CD4-positive, alpha-beta T cell treated with Interleukin-1 beta for 1 hour (primary cell): ENCODE measurements around the gene KRT85.

Source experiments
- DNase-seq, 2 donors: peaks; one replicate each; pipeline ENCODE4 v3.0.0-alpha.2; 2020 to 2022

KRT85 gene

DNA sequence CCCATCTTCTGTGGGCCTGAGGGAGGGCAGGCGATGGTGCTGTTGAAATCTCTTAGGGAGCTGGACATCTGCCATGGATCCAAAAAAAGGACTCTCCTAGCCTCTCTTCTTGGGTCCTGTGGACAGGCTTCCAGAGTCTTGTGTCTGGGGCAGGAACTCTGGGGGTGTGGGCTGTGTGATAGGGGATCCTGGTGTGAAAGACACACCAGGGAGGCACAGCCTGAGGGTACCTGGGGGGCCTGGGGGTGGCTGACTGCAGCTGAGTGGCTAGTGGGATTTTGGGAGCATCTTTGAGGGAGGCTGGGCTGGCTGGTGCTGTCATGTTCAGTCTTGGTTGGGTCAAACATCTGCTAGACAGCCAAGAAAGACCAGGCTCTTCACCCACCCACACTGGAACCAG, 44.3 kb downstream of the KRT85 start:
- DNase-seq, result no peak

- DNase-seq, result no peak
Measured at GRCh38 chr12:52322069-52322468, 45.2 kb downstream of the KRT85 start.

- no peak for DNase-seq
Measured at GRCh38 chr12:52321418-52321817, 45.9 kb downstream of the KRT85 start.

DNA sequence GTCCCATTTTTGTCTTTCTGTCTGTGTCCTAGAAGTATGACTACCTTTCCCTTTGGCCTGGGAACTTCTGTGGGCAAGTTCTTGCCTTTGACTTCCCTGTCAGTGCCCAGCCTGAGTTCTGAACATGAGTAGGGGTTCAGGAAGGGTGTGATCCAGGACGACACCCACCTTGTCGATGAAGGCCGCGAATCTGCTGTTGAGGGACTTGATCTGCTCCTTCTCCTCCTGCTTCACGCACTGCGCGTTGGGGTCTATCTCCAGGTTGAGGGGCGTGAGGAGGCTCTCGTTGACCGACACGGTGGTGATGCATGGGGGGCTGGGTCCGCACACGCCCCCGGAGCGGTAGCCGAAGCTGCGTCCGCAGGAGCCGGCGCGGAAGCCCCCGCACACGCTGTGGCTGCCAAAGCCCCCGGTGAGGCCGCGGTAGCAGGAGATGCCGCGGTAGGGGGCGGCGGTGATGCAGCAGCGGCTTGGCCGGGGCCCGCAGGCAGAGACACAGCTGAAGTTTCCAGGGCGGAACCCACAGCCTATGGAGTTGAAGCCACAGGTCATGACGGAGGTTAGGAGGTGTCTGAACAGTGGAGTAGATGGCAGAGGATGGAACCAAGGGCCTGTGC, 46.4 kb downstream of the KRT85 start, which contains the start of gene KRT83:
TSS of gene KRT83 (minus strand) at position 615 of the 617 bp plus-strand sequence. CDS start at position 552, 63 bp downstream.
- no peak for DNase-seq

- DNase-seq, result no peak
Measured at GRCh38 chr12:52319097-52319496, 48.2 kb downstream of the KRT85 start.

- no peak for DNase-seq
Measured at GRCh38 chr12:52318241-52318990, 48.9 kb downstream of the KRT85 start.

DNA sequence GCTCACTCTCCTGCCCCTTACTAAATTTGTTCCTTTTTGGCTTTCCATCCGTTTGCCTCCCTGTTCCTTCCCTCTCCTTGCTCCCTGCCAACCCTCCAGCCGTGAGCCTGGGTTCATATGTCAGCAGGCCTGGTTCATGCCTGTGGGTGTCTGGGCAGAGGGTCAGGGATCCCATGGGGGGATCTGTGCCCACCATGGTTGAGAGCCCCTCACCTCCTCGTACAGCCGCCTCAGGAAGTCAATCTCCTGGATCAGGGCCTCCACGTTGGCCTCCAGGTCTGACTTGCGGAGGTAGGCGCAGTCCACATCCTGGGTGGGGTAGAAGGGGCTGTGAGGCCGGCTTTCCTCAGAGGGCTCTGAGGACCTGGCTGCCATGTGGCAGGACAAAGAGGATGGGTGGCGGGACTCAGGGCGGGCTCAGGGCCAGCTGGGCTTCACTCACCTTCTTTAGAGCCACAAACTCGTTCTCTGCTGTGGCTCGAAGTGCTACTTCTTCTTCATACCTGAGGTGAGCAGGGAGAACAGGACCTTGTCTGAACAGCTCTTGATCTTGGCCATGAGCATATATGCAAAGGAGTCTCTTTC, 49.7 kb downstream of the KRT85 start:
- no peak for DNase-seq

DNA sequence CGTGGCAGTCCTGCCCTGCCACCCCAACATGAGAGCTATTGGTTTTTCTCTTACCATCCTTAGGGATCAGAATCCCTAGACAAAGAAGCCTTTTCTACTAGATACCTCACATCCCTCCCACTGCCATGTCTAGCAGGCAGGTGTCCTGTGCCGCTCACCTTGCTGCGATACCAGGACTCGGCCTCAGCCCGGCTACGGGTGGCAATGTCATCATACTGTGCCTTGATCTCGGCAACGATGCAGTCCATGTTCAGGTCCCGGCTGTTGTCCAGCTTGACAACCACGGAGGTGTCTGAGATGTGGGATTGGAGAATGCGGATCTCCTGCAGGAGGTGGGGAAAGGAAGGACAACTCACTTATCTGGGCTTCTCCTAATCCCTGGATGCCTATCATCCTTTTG, 50.6 kb downstream of the KRT85 start:
- no peak for DNase-seq

DNA sequence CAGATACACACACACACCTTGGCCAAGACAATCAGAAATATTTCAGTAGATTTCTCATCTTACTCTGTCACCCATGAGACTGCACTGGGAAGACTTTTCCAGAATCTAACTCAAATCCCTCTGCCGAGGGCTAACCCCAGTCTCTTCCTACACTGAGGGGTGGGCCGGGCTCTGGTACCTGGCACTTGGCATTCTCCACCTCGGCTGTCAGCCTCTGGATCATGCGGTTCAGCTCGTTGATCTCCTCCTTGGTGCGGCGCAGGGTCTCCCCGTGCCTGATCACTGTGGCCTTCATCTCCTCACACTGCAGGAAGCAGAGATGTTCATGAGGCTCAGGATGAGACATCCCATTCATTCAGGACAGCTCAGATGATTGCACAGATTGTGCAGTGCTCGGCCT, 51.0 kb downstream of the KRT85 start:
- DNase-seq, result no peak

GRCh38 chr12:52315721-52316120, 51.6 kb downstream of the KRT85 start:
- DNase-seq, result peak in 1 of 2 donors; percentile 4

GRCh38 chr12:52314511-52314910, 52.8 kb downstream of the KRT85 start:
- DNase-seq, result no peak

- no peak for DNase-seq
Measured at GRCh38 chr12:52313926-52314325, 53.4 kb downstream of the KRT85 start.

DNA sequence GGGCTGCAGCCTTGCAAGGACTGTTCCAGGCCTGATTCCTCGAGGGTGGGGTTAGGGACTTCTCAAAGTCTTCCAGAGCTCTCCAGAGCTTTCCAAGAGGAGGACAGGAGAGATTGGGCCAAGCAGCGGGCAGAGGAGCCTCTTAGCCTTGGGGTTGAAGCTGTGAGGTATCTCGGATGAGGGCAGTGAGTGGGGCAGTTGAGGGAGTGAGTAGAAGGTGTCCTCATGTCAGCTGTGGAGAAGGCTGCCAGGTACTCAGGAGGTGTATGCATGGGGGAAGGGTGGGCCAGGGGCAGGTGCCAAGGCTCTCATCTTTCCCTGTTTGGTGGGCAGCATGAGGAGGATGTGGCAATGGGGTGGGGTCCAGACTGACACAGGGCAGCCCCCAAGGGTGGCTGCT, 53.8 kb downstream of the KRT85 start:
- no peak for DNase-seq

DNA sequence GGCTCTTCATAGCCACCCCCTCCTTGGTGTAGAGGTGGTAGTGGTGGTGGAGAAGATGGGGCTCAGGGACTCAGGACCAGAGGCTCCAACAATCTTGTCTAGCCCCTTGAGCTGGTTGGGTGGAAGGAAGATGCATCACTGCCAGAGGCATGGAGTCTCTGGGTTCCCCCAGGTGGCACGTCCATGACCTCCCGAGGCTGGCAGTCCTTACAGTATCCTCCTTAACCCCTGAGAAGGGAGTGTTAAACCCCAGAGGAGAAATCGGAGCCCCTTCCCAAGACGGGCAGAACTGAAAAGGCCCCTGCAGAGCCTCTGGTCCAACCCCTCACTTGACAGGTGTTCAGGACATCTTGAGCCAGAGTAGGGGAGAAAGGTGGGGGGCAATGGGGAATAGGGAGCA, 55.2 kb downstream of the KRT85 start:
- no peak for DNase-seq

GRCh38 chr12:52311285-52311648, 56.0 kb downstream of the KRT85 start:
- no peak for DNase-seq

DNA sequence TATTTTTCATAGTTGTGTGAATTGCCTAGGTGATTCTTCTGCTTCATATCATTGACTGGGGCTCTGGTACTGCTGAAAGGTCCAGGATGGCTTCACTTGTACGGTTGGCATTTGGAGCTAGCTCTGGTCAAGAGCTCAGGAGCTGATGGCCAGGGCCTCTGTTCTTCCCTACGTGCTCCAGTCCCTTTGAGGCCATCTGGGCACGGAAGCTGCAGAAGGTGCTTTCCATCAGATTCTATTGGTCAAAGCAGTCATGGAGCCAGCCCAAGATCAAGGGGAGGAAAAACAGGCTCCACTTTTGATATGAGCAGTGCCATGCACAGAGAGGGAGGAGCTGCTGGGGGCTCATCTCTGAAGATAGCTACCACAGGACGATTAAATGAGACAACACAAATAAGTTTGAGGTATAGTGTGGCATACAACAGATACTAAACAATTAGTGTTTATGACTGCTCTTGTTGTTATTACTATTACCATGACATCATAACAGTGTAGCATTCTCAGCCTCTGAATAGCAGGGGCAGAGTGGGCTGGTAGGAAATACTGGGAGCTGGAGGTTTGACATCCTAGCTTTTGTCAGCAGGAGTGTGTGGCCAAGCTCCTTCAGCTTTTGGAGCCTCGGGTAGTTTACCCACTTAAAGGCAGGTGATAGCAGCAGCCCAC, 56.5 kb downstream of the KRT85 start:
- DNase-seq, result no peak
